ACHN (cell line): Measurements from ENCODE around the gene MYO18B.
"Not testable (repeated sequence)": the region's sequence is repeated elsewhere in the genome, so short reads cannot be mapped to it uniquely, and the experiment has no call there.

Experiments
- DNase-seq: peaks from one replicate; pipeline ENCODE4 v3.0.0-alpha.2; 2015
- in situ Hi-C: cut with HindIII; loops from 2 replicates; pipeline ENCODE4 v1.10.0; 2017; ENCODE audit warnings: low sequenced_read_pairs, low pct_ligation_motif_present, low pct_unique_long_range_greater_than_20kb

MYO18B gene

GRCh38 chr22:25741692-25742626 lies at the start of gene MYO18B:
TSS of gene MYO18B (plus strand) at chr22:25742188. CDS start at chr22:25761093, 18,905 bp downstream.
- DNase-seq, result no peak
- in situ Hi-C loops, result no loop called here

DNA sequence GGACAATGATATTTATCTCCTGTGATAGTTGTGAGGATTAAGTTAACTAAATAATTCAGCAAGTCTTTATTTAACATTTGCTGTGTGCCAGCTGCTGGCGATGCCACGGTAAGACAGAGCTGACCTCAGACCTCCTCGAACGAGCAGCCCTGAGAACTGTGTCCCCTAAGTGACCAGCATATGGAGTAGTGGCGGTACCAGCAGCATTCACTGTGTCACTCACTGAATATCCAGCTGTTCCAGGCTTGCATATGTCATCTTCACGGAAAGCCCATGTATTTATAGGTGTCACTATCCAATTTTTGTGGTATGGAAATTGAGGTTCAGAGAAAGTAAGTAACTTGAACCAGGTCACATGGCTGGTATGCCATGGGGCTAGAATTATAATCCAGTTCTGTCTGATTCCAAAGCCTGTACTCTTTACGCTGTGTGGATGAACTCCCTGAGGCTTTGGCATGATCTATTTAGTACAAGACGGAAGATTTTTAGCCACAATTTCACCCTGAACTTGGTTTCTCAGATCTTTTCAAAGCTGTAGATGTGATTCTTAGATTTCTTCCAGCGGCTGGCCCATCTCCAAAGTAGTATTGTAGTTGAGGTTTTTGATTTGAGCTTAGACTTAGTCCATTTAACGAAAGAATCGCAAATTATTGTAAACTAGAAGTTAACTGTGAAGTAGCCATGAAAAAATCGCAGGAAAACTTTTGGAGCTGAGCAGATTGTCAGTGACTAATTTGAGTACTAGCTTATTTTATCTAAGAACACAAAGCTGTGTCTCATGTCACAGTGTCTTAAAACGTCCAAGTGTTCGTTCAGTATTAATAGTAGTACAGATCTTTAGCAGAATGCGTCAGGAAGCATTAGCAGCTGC lies 49.4 kb upstream of the MYO18B start:
- DNase-seq, result no peak
- in situ Hi-C loops, result no loop called here

DNA sequence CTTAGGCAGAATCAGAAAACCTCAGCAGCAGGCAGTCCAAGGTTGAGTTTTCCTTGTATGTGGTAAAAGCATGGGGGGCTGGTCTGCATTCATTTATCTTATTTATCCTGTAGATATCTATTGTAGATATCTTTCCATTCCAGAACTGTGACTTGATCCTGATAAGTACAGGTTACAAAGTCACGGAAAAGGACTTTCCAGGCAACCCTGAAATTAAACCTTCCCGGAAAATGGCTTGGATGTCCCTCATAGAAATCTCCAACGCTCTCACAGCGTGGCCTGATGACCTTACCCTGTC lies 48.8 kb upstream of the MYO18B start:
- in situ Hi-C loops, result no loop called here
- no peak for DNase-seq

- no peak for DNase-seq
- in situ Hi-C loops, result no loop called here
Observed at GRCh38 chr22:25694196-25694907, 47.6 kb upstream of the MYO18B start.

- no peak for DNase-seq
- in situ Hi-C loops, result no loop called here
Observed at GRCh38 chr22:25695146-25695545, 46.8 kb upstream of the MYO18B start.

DNA sequence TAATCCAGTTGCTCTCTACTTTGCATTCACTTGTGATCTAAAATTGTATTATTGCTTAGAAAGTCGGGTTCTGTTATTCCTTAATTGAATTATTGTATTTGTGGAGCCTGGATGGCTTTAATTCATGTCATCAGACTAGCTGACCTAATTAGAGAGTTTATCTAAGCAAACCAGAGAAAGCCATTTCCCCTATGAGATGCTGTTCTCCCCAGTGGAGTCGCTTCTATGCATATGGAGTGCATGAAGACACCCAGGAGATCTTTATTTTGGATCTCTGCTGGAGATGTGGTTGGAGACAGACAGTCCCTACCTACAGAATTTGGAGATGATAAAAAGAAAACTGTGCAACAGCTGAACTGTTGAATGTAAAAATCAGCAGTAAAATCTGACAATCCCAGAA lies 45.2 kb upstream of the MYO18B start:
- no peak for DNase-seq
- in situ Hi-C loops, result no loop called here

GRCh38 chr22:25697181-25697664 lies 44.8 kb upstream of the MYO18B start:
- in situ Hi-C loops, result no loop called here
- DNase-seq, result no peak

DNA sequence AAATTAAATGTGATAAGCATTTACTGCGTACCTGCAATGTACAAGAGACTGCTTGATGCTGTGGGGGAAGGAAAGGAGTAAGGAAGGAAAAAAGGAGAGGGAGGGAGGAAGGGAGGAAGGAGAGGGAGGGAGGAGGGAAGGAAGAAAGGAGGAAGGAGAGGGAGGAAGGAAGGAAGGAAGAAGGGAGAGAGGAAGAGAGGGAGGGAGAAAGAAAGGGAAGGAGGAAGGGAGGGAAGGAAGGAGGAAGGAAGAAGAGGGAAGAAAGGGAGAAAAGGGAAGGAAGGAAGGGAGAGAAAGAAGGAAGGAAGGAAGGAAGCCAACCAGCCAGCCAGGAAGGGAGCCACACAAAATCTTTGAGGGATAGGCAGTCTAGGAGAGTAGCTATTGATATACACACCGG lies 44.0 kb upstream of the MYO18B start:
- DNase-seq, result no peak
- in situ Hi-C loops, result no loop called here

GRCh38 chr22:25698461-25698860 lies 43.5 kb upstream of the MYO18B start:
- in situ Hi-C loops, result no loop called here
- no peak for DNase-seq

DNA sequence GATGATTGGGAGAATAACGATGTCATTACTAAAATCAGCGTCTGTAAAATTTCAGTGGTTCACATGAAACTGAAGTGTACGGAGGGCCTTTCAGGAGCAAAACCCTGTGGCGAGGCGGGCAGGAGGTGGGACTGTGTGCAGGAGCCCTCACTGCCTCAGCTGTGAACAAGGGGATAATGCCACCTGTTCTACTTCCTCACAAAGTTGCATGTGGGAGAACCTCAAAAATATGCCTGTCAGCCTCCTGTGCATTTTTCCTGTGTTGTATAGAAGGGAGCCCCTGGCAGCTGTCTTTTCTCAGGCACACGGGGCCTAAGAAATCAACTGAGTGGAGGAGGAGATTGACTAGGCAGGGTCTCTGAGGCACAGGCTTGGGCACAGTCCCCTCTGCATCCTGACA lies 43.0 kb upstream of the MYO18B start:
- in situ Hi-C loops, result no loop called here
- DNase-seq, result no peak

- in situ Hi-C loops, result no loop called here
- no peak for DNase-seq
Observed at GRCh38 chr22:25701056-25701780, 40.8 kb upstream of the MYO18B start.

GRCh38 chr22:25702040-25702439 lies 39.9 kb upstream of the MYO18B start:
- in situ Hi-C loops, result no loop called here
- DNase-seq, result peak; percentile 22

DNA sequence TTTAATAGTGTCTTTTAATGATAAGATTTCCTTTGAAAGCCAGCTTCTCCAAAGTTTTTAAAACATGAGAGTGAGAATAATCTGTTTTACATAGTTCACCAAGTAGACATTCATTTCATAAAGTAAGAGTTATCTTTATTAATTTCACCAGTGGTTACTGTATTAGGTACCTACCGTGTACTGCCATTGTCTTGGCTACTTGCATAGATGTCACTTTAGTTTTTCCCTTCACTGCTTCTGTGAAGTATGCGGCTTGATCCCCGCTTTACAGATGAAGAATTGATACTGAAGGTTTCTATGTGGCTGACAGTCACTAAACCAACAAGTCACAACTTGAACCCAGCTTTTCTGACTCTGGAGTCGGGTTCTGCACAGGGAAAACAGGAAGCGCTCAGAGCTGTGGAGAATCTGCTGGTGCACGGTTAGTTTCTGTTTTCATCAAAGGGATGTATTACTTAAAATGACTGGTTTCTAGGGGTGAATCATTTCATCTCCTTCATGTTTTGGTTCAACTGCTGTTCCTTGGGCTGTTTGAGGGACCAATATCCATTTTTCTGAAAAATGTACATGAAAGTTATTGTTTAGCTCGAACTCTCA lies 39.3 kb upstream of the MYO18B start:
- DNase-seq, result no peak
- in situ Hi-C loops, result no loop called here

DNA sequence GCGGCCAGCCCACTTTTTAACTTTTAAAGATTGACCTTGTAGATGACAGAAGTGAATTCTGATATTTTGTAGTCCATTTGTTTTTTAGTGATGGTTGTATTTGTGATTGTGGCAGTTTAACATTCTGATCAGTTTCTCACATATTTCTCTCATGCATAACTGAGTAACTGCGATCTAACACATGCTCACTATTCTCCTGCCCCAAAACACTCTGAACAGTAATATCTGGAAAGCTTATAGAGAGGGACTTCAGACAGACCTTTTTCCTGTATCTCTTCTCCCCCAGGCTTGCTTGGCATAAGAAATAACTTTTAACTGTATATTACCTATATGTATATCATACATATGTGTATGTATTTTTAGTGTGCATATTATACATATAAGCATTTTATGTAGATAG lies 37.3 kb upstream of the MYO18B start:
- no peak for DNase-seq
- in situ Hi-C loops, result no loop called here

- no peak for DNase-seq
Observed at GRCh38 chr22:25706197-25706596, 35.8 kb upstream of the MYO18B start.

GRCh38 chr22:25708430-25708829 lies 33.6 kb upstream of the MYO18B start:
- in situ Hi-C loops, DNase-seq: not testable (repeated sequence)

More at GRCh38 chr22:25706197-25706596, 35.8 kb upstream of the MYO18B start:
- in situ Hi-C loops, result no loop called here

- in situ Hi-C loops, result no loop called here
- no peak for DNase-seq
Observed at GRCh38 chr22:25709758-25710157, 32.2 kb upstream of the MYO18B start.

DNA sequence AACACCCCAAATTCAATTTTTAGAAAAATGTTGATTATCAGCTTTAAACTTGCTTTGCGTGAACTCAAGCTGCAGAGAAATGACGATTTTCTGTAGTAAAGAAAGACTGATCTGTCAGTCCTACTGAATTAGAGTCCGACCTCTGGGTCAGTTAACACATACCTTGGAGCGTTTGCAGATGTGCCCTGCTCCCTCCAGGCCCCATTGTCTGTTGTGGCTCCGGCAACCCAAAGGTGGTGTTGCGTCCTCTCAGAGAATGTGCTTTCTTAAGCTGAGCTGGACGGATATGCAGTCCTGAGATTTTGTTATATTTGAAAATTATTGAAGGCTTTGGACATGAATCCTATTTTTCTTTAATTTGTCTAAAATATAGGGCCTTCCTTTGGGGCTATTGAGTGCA lies 31.5 kb upstream of the MYO18B start:
- no peak for DNase-seq
- in situ Hi-C loops, result no loop called here
